CD4-positive, alpha-beta T cell treated with Interferon gamma for 1 hour (primary cell): Measurements from ENCODE around the gene DAG1.
A peak's percentile ranks its signal among the peaks of the same experiment; 100 is the strongest.

Source experiments
- DNase-seq: peaks from one replicate; pipeline ENCODE4 v3.0.0-alpha.2; 2020

DAG1 gene

GRCh38 chr3:49469936-49470713, at the start of gene DAG1:
TSS of gene DAG1 (plus strand) at chr3:49470267. CDS start at chr3:49510535, 40,268 bp downstream.
- DNase-seq = peak; percentile 96

- no peak for DNase-seq
Measured at GRCh38 chr3:49421890-49422378, 48.1 kb upstream of the DAG1 start.

DNA sequence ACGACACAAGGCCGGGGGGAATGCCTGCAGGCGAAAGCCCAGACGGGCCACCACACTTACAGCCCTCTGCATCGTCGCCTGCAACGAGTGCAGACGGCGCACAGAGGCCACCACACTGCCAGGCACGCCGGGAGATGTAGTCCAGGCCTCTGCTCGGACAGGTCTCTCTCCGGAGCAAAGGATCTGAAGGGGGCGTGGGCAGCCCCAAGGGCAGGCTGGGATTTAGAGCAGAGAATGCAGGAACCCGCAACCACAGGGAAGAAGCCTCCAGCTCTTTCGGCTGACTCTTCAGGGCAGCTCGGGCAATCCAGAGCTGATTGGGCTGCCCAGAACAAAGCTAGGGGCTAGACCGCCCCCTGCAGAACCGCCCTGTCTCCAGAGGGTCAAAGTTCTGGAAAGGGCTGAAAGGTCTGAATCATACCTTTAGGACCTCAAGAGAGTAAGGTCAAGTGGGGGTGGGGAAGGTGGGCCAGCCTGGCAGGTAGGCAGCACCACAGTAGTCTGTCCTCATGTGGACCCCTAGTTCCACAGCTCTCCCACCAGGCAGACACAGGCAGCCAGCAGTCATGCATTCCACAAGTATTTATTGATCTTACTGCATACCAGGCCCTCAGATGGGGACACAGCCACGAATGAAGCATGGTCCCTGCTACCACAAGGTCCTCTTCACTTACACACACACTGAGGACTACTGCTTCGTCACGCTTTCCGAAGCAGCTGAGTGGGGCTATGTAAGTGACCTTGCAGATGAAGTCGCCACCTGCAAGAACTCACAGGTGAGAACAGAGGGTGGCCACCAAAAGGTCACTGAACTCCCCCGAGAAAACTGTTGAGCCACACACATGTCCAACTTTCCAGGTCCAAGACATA, 47.5 kb upstream of the DAG1 start, which contains the start of gene AMT:
AMT (minus strand) TSS at position 95 of the 870 bp plus-strand sequence; CDS start at position 72, 23 bp downstream.
- no peak for DNase-seq

GRCh38 chr3:49424816-49425215, 45.3 kb upstream of the DAG1 start:
- no peak for DNase-seq

GRCh38 chr3:49427586-49427985, 42.5 kb upstream of the DAG1 start:
- DNase-seq = no peak

GRCh38 chr3:49428752-49429080, 41.4 kb upstream of the DAG1 start:
- DNase-seq = no peak

GRCh38 chr3:49434731-49435130, 35.3 kb upstream of the DAG1 start:
- no peak for DNase-seq

DNA sequence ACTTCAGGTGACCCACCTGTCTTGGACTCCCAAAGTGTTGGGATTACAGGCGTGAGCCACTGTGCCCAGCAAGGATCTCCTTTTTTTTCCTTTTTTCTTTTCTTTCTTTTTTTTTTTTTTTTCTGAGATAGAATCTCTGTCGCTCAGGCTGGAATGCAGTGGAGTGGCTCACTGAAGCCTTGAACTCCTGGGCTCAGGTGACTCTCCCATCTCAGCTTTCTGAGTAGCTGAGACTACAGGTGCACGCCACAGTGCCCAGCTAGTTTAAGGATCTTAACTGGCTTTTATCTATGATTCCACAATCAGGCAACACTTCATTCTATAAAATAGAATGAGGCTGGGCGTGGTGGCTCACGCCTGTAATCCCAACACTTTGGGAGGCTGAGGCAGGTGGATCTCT, 24.7 kb upstream of the DAG1 start:
- no peak for DNase-seq

- no peak for DNase-seq
Measured at GRCh38 chr3:49453621-49454020, 16.4 kb upstream of the DAG1 start.

DNA sequence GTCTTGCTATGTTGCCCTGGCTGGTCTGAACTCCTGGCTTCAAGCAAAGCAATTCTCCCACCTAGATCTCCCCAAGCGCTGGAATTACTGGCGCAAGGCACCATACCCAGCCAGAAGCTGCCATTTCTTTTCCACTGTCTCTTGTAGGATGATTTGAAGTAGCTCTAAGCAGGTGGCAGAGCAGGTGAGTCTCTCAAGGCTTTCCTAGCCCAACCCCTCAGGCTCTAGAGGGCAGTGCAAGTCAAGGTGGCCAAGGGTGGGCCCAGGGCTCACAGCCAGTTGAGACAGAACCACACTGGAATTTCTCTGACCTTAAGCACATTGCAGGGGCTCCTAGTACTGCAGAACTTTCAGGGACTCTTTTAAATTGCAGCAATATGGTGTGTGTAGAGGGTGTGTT, 15.6 kb upstream of the DAG1 start:
- DNase-seq = no peak

GRCh38 chr3:49454898-49455681, 15.0 kb upstream of the DAG1 start:
- DNase-seq = no peak

- no peak for DNase-seq
Measured at GRCh38 chr3:49456466-49456865, 13.6 kb upstream of the DAG1 start.

- no peak for DNase-seq
Measured at GRCh38 chr3:49460188-49460890, 9.7 kb upstream of the DAG1 start.

GRCh38 chr3:49460956-49461355, 9.1 kb upstream of the DAG1 start:
- DNase-seq = no peak

DNA sequence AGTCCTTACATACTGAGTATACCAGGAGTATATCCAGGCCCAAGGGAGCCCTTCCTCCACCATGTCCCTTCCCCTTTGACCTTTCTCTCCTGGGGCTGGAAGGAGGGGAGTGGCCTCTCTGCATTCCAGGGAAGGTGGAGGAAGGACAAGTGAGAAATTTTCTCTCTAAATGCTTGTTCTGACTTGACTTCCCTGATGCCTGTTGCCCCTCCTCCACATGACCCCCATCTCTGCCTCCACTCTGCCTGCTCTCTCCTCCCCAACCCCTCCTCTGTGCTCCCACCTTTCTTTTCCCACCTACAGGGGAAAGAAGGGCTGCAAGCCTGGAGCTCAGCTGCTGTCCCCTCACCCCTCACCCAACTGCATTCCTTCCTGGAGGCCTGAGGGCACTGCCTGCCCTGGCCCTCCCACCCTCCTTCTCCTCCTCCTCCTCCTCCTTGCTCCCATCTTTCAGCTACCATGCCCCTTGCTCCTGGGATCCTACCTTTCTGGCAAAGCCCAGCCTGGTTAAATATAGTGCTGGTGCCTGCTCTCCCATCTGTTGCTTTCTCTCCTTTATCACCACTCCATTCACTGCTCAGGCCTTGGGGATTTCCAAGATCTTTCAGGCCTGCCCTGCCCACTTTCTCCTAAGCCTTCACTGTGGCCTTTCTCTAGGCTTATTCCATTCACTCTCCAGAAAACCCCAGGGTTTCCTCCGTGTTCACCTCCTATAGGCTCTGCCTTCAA, 8.5 kb upstream of the DAG1 start:
- DNase-seq = no peak

GRCh38 chr3:49462222-49462621, 7.8 kb upstream of the DAG1 start:
- DNase-seq = no peak

- peak; percentile 27 for DNase-seq
Measured at GRCh38 chr3:49465270-49466034, 4.6 kb upstream of the DAG1 start.

GRCh38 chr3:49466085-49466484, 4.0 kb upstream of the DAG1 start:
- no peak for DNase-seq

- DNase-seq = no peak
Measured at GRCh38 chr3:49469037-49469935, 781 bp upstream of the DAG1 start.
